ENCODE results near the gene TBX1. TPM values are rescaled to one million over a fixed set of nuclear protein-coding genes. Genes with fewer than 3 reads are reported as not detected.
"Not testable (repeated sequence)": the region's sequence is repeated elsewhere in the genome, so short reads cannot be mapped to it uniquely, and the experiment has no call there.

The TBX1 gene
- total RNA-seq, 1 donor from 2014 or later, result 6.8 TPM

DNA sequence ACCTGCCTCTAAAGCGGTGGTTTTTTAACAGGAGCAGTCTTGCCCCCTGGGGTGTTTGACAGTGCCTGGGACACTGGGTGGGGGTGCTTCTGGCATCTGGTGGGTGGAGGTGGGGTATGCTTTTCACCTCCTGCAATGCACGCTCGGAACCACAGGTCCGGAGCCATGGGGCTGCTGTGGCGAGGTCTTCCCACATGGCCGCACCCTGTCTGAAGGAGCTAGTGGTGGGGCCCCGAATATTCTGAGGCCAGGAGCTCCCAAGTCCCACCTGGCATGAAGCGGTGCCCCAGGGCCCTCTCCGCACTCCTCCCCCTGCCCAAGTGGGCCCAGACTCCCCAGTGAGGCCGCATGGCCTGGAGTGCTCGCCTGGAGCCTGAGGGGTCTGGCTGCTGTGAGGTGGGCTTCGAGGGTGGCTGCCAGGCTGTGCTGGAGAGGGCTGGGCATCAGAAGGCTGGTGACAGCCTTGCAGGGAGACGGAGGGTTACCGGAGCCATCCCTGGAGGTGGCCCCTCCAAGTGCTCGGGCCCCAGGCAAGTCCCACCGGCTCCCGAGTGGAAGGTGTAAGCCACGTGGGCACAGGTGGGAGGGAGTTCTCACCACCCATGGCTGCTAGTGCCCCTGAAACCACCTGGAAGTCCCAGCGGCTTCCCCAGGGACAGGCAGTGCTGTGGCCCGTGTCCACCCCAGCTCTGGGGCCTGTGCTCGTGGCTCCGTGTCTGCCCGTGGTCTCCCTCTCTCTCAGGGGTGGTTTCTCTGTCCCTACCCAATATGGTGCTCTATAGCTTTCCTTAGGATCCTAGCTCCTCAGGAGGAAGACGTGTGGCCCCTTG, 15.1 kb downstream of the TBX1 start:
- Mint-ChIP-seq H3K27me3 (ENCODE audit: low read depth, unreplicated experiment) (peaks cover 44% of the 10 kb centered on the region), H3K27ac (ENCODE audit: unreplicated experiment) (no peak overlapping the region), H3K4me1 (ENCODE audit: low read depth, unreplicated experiment) (peaks cover 6% of the 10 kb centered on the region), H3K9me3 (ENCODE audit: unreplicated experiment) (peaks cover 3% of the 10 kb centered on the region), H3K4me3 (ENCODE audit: unreplicated experiment) (no peak overlapping the region), H3K36me3 (ENCODE audit: low read depth, unreplicated experiment) (peaks cover 5% of the 10 kb centered on the region)
- no peaks in the 10 kb centered on the region for H3K4me1 ChIP-seq (ENCODE audit: insufficient read depth, low read length)
- no peak overlapping the region for H2AFZ ChIP-seq (ENCODE audit: low read depth, low read length)
- H3K36me3 ChIP-seq (ENCODE audit: insufficient read depth, low read length), result no peaks in the 10 kb centered on the region
- H3K9ac ChIP-seq (ENCODE audit: low read length), result no peak overlapping the region
- no peaks in the 10 kb centered on the region for H3K9me3 ChIP-seq (ENCODE audit: insufficient read depth, low read depth, low read length)
- no peaks in the 10 kb centered on the region for H3K79me2 ChIP-seq (ENCODE audit: insufficient read depth, low read length)
- no peak overlapping the region for H3K4me2 ChIP-seq (ENCODE audit: low read length)
- FAIRE-seq (no peak), DNase-seq (ENCODE audit: low read depth) (no peak)
- peaks cover 41% of the 10 kb centered on the region for H3K27me3 ChIP-seq (ENCODE audit: insufficient read depth, low read length)
- H3K4me3 ChIP-seq (ENCODE audit: insufficient read depth, low read depth, low read length), result no peak overlapping the region
- H3K27ac ChIP-seq (ENCODE audit: low read depth, low read length), result no peak overlapping the region
- H4K20me1 ChIP-seq (ENCODE audit: insufficient read depth, low read length), result no peaks in the 10 kb centered on the region
- TF ChIP-seq, protein P1, sequence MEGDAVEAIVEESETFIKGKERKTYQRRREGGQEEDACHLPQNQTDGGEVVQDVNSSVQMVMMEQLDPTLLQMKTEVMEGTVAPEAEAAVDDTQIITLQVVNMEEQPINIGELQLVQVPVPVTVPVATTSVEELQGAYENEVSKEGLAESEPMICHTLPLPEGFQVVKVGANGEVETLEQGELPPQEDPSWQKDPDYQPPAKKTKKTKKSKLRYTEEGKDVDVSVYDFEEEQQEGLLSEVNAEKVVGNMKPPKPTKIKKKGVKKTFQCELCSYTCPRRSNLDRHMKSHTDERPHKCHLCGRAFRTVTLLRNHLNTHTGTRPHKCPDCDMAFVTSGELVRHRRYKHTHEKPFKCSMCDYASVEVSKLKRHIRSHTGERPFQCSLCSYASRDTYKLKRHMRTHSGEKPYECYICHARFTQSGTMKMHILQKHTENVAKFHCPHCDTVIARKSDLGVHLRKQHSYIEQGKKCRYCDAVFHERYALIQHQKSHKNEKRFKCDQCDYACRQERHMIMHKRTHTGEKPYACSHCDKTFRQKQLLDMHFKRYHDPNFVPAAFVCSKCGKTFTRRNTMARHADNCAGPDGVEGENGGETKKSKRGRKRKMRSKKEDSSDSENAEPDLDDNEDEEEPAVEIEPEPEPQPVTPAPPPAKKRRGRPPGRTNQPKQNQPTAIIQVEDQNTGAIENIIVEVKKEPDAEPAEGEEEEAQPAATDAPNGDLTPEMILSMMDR (IDR thresholded peaks at IDR 0.05; ENCODE audit: insufficient read depth, low read depth, low read length), result no peak
- TF ChIP-seq EZH2 (IDR thresholded peaks at IDR 0.05; ENCODE audit: insufficient read depth, low read length), result no peak

DNA sequence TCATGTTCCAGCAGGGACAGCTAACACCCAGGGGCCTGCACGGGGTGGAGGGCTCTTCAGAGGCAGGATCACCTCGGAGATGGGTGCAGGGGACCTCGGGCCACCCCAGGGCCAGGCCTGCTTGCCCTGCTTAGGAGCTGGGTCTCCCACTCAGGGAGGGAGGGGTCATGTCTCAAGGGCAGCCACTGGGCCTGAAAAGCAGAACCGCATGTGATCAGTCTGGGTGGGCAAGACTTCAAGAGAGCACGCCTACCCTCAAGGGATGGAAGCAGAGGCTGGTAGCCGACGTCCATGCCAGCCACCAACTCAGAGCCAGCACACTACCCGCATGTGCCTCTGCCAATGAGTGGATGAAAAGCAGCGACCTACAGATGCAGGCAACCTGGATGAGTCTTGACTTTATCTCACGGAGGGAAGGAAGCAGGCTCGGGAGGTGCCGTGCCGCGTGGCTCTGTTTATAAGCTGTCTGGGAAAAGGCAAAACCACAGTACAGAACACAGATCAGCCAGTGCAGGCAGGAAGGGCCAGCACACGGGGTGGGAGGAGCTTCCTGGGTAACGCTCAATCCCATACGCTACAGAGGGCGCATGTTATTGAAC, 16.0 kb downstream of the TBX1 start:
- H3K4me2 ChIP-seq (ENCODE audit: low read length), result no peak overlapping the region
- no peak overlapping the region for H2AFZ ChIP-seq (ENCODE audit: low read depth, low read length)

DNA sequence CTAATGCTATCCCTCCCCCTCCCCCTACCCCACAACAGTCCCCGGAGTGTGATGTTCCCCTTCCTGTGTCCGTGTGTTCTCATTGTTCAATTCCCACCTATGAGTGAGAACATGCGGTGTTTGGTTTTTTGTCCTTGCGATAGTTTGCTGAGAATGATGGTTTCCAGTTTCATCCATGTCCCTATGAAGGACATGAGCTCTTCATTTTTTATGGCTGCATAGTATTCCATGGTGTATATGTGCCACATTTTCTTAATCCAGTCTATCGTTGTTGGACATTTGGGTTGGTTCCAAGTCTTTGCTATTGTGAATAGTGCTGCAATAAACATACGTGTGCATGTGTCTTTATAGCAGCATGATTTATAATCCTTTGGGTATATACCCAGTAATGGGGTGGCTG, 16.6 kb downstream of the TBX1 start:
- FAIRE-seq, result not testable (repeated sequence)
- H3K27me3 Mint-ChIP-seq (ENCODE audit: low read depth, unreplicated experiment), result peaks cover 32% of the 10 kb centered on the region

More for the DNA sequence above, 16.0 kb downstream of the TBX1 start:
- peaks cover 38% of the 10 kb centered on the region for H3K27me3 Mint-ChIP-seq (ENCODE audit: low read depth, unreplicated experiment)
- DNase-seq (ENCODE audit: low read depth) (no peak), FAIRE-seq (no peak)
- H3K36me3 ChIP-seq (ENCODE audit: insufficient read depth, low read length), result no peaks in the 10 kb centered on the region
- no peak overlapping the region for H3K27ac ChIP-seq (ENCODE audit: low read depth, low read length)
- H3K9me3 ChIP-seq (ENCODE audit: insufficient read depth, low read depth, low read length), result no peaks in the 10 kb centered on the region
- peaks cover 5% of the 10 kb centered on the region for H3K36me3 Mint-ChIP-seq (ENCODE audit: low read depth, unreplicated experiment)
- no peak overlapping the region for H3K4me3 Mint-ChIP-seq (ENCODE audit: unreplicated experiment)
- H3K79me2 ChIP-seq (ENCODE audit: insufficient read depth, low read length), result no peaks in the 10 kb centered on the region
- no peaks in the 10 kb centered on the region for H4K20me1 ChIP-seq (ENCODE audit: insufficient read depth, low read length)
- no peak overlapping the region for H3K4me3 ChIP-seq (ENCODE audit: insufficient read depth, low read depth, low read length)
- H3K27ac Mint-ChIP-seq (ENCODE audit: unreplicated experiment), result no peak overlapping the region
- H3K4me1 ChIP-seq (ENCODE audit: insufficient read depth, low read length), result no peaks in the 10 kb centered on the region
- peaks cover 33% of the 10 kb centered on the region for H3K27me3 ChIP-seq (ENCODE audit: insufficient read depth, low read length)
- H3K9ac ChIP-seq (ENCODE audit: low read length), result no peak overlapping the region
- peaks cover 6% of the 10 kb centered on the region for H3K4me1 Mint-ChIP-seq (ENCODE audit: low read depth, unreplicated experiment)
- peaks cover 3% of the 10 kb centered on the region for H3K9me3 Mint-ChIP-seq (ENCODE audit: unreplicated experiment)
- TF ChIP-seq, protein P1 (IDR thresholded peaks at IDR 0.05; ENCODE audit: insufficient read depth, low read depth, low read length), result no peak
- no peak for TF ChIP-seq EZH2 (IDR thresholded peaks at IDR 0.05; ENCODE audit: insufficient read depth, low read length)

More for the DNA sequence above, 16.6 kb downstream of the TBX1 start:
- not testable (repeated sequence) for H3K4me2 ChIP-seq (ENCODE audit: low read length); H3K79me2 ChIP-seq (ENCODE audit: insufficient read depth, low read length); H3K27ac ChIP-seq (ENCODE audit: low read depth, low read length); H3K4me3 Mint-ChIP-seq (ENCODE audit: unreplicated experiment); H3K4me1 ChIP-seq (ENCODE audit: insufficient read depth, low read length); H3K9me3 Mint-ChIP-seq (ENCODE audit: unreplicated experiment); H4K20me1 ChIP-seq (ENCODE audit: insufficient read depth, low read length); H3K27ac Mint-ChIP-seq (ENCODE audit: unreplicated experiment); H3K4me3 ChIP-seq (ENCODE audit: insufficient read depth, low read depth, low read length); H3K4me1 Mint-ChIP-seq (ENCODE audit: low read depth, unreplicated experiment); DNase-seq (ENCODE audit: low read depth); H3K9me3 ChIP-seq (ENCODE audit: insufficient read depth, low read depth, low read length); H3K9ac ChIP-seq (ENCODE audit: low read length); H3K36me3 Mint-ChIP-seq (ENCODE audit: low read depth, unreplicated experiment); H2AFZ ChIP-seq (ENCODE audit: low read depth, low read length); H3K36me3 ChIP-seq (ENCODE audit: insufficient read depth, low read length)
- peaks cover 30% of the 10 kb centered on the region for H3K27me3 ChIP-seq (ENCODE audit: insufficient read depth, low read length)

Data from astrocyte (in vitro differentiated cells and primary cell).